Activated CD8-positive, alpha-beta memory T cell treated with anti-CD3 and anti-CD28 coated beads for 4 hours (primary cell): ENCODE measurements around the gene WDR87.
"Not testable (repeated sequence)": the region's sequence is repeated elsewhere in the genome, so short reads cannot be mapped to it uniquely, and the experiment has no call there.

ENCODE experiments used
- DNase-seq, 2 donors: peaks; one replicate each; pipeline ENCODE4 v3.0.0-alpha.2; 2020; ENCODE audit warnings: low read depth in 2 of 2

Gene WDR87

GRCh38 chr19:37877147-37877546, 29.2 kb downstream of the WDR87 start:
- DNase-seq: no peak

GRCh38 chr19:37876032-37876431, 30.4 kb downstream of the WDR87 start:
- no peak for DNase-seq

- no peak for DNase-seq
These were observed 31.6 kb downstream of the WDR87 start for GRCh38 chr19:37874784-37875183.

GRCh38 chr19:37872383-37872782, 34.0 kb downstream of the WDR87 start:
- DNase-seq: no peak

GRCh38 chr19:37869766-37870340, 36.5 kb downstream of the WDR87 start:
- DNase-seq: no peak

GRCh38 chr19:37867831-37868230, 38.6 kb downstream of the WDR87 start:
- no peak for DNase-seq

- DNase-seq: not testable (repeated sequence)
These were observed 40.5 kb downstream of the WDR87 start for GRCh38 chr19:37865930-37866329.

- no peak for DNase-seq
These were observed 41.9 kb downstream of the WDR87 start for GRCh38 chr19:37864501-37864900.

GRCh38 chr19:37855098-37855497, 51.3 kb downstream of the WDR87 start:
- no peak for DNase-seq

- no peak for DNase-seq
These were observed 60.5 kb downstream of the WDR87 start for GRCh38 chr19:37845932-37846331.
